Hepatocyte (in vitro differentiated cells): ENCODE measurements around the gene SCP2. TPM values are rescaled to one million over a fixed set of nuclear protein-coding genes. Genes with fewer than 3 reads are reported as not detected.

ENCODE experiments used
- DNase-seq: peaks from one replicate; pipeline ENCODE4 v3.0.0-alpha.2; 2016; ENCODE audit warnings: low spot score
- H2AFZ ChIP-seq: fragments of 200-600 bp; sonication (generic); 2 replicates; pipeline ENCODE4 v1.6.0; 2016; ENCODE audit warnings: antibody characterized with exemption, mild to moderate bottlenecking
- H3K27ac ChIP-seq: fragments of 200-600 bp; sonication (generic); 2 replicates; pipeline ENCODE4 v1.5.1; 2016; ENCODE audit warnings: mild to moderate bottlenecking
- H3K27me3 ChIP-seq: fragments of 200-600 bp; sonication (generic); 2 replicates; pipeline ENCODE4 v1.6.1; 2016
- H3K36me3 ChIP-seq: fragments of 200-600 bp; sonication (generic); replicated peaks from 2 replicates; pipeline ENCODE4 v1.5.1; 2016; ENCODE audit warnings: low read depth; ENCODE audit not compliant: insufficient read depth
- H3K4me1 ChIP-seq: fragments of 200-600 bp; sonication (generic); 2 replicates; pipeline ENCODE4 v1.5.1; 2016; ENCODE audit warnings: mild to moderate bottlenecking, moderate library complexity; ENCODE audit not compliant: insufficient read depth
- H3K4me2 ChIP-seq: fragments of 200-600 bp; sonication (generic); 2 replicates; pipeline ENCODE4 v1.6.0; 2016
- H3K4me3 ChIP-seq: fragments of 200-600 bp; sonication (generic); 2 replicates; pipeline ENCODE4 v1.5.1; 2016; ENCODE audit warnings: mild to moderate bottlenecking
- H3K79me2 ChIP-seq: fragments of 200-600 bp; sonication (generic); 2 replicates; pipeline ENCODE4 v1.6.0; 2017; ENCODE audit warnings: mild to moderate bottlenecking
- H3K9me2 ChIP-seq: fragments of 200-600 bp; sonication (generic); replicated peaks from 2 replicates; pipeline ENCODE4 v1.6.0; 2017; ENCODE audit warnings: mild to moderate bottlenecking; ENCODE audit not compliant: insufficient read depth
- H3K9me3 ChIP-seq: fragments of 200-600 bp; sonication (generic); 2 replicates; pipeline ENCODE4 v1.5.1; 2016; ENCODE audit warnings: low read depth, mild to moderate bottlenecking
- H4K20me1 ChIP-seq: fragments of 200-600 bp; sonication (generic); 2 replicates; pipeline ENCODE4 v1.6.0; 2016; ENCODE audit warnings: mild to moderate bottlenecking; ENCODE audit not compliant: insufficient read depth, poor library complexity, severe bottlenecking
- CTCF ChIP-seq: fragments of 200-600 bp; sonication (generic); IDR thresholded peaks from 2 replicates; pipeline ENCODE4 v1.5.1; 2016; ENCODE audit warnings: antibody characterized with exemption, mild to moderate bottlenecking; ENCODE audit not compliant: poor library complexity
- EZH2 ChIP-seq: fragments of 200-600 bp; sonication (generic); IDR thresholded peaks from 2 replicates; pipeline ENCODE4 v1.6.1; 2016; ENCODE audit warnings: antibody characterized with exemption, mild to moderate bottlenecking, borderline replicate concordance
- EZH2phosphoT487 ChIP-seq: fragments of 200-600 bp; sonication (generic); IDR thresholded peaks from one replicate; pipeline ENCODE4 v1.6.1; 2018; ENCODE audit warnings: antibody characterized with exemption, mild to moderate bottlenecking, low read depth, moderate library complexity; ENCODE audit not compliant: unreplicated experiment, severe bottlenecking
- WGBS: methylation state at CpG from one replicate; pipeline ENCODE4 v1.1.6; 2016; ENCODE audit warnings: low lambda C conversion rate; ENCODE audit errors: missing lambda C conversion rate; 5-methylcytosine and 5-hydroxymethylcytosine counted together
- polyA plus RNA-seq: library from polyadenylated mRNA; unstranded; fragments of >200 nt; fragmentation: Nextera tagmentation; extraction: Ambion mirVana; gene quantifications from 2 replicates; pipeline ENCODE4 v1.2.1, GENCODE V29; 2016
- total RNA-seq: library from RNA; depleted of rRNA; stranded (reverse); fragments of >200 nt; gene quantifications from 2 replicates; pipeline ENCODE4 v1.2.3, GENCODE V29; 2014

Gene SCP2
- total and polyA plus RNA-seq, 2 experiments from 2014 or later: 201 to 310 TPM

- H3K79me2 ChIP-seq: no peaks in the 10 kb centered on the region
- no peak for DNase-seq
- no peak for TF ChIP-seq EZH2
- no peak for TF ChIP-seq CTCF
- TF ChIP-seq EZH2phosphoT487: no peak
- no peaks in the 10 kb centered on the region for H3K9me3 ChIP-seq
- 94% methylated on average over 8 of the region's 8 CpGs for WGBS
- H3K4me3 ChIP-seq: no peak overlapping the region
- H3K36me3 ChIP-seq: no peaks in the 10 kb centered on the region
- no peak overlapping the region for H3K27ac ChIP-seq
- H3K9me2 ChIP-seq: no peaks in the 10 kb centered on the region
- no peak overlapping the region for H3K4me2 ChIP-seq
- no peaks in the 10 kb centered on the region for H3K27me3 ChIP-seq
- H3K4me1 ChIP-seq: peaks cover 10% of the 10 kb centered on the region
- no peak overlapping the region for H2AFZ ChIP-seq
- no peaks in the 10 kb centered on the region for H4K20me1 ChIP-seq
Measured at GRCh38 chr1:53085405-53085804, 158.3 kb downstream of the SCP2 start.

GRCh38 chr1:53086491-53087070 is 159.5 kb downstream of the SCP2 start:
- no peak overlapping the region for H3K27ac ChIP-seq

GRCh38 chr1:53087332-53088285 is 160.5 kb downstream of the SCP2 start:
- 80% methylated on average over 27 of the region's 27 CpGs for WGBS

More at GRCh38 chr1:53086491-53087070, 159.5 kb downstream of the SCP2 start:
- Histone ChIP-seq H3K9me2 (no peaks in the 10 kb centered on the region), H2AFZ (no peak overlapping the region), H3K4me2 (no peak overlapping the region), H3K4me3 (no peak overlapping the region), H3K27me3 (no peaks in the 10 kb centered on the region), H3K9me3 (no peaks in the 10 kb centered on the region), H3K79me2 (no peaks in the 10 kb centered on the region), H3K36me3 (no peaks in the 10 kb centered on the region), H4K20me1 (no peaks in the 10 kb centered on the region), H3K4me1 (peaks cover 10% of the 10 kb centered on the region)
- DNase-seq: no peak
- WGBS: 80% methylated on average over 4 of the region's 4 CpGs
- TF ChIP-seq EZH2 (no peak), EZH2phosphoT487 (no peak), CTCF (no peak)

More at GRCh38 chr1:53087332-53088285, 160.5 kb downstream of the SCP2 start:
- Histone ChIP-seq H3K4me1 (peaks cover 10% of the 10 kb centered on the region), H3K27ac (no peak overlapping the region), H3K4me3 (no peak overlapping the region), H3K36me3 (no peaks in the 10 kb centered on the region), H4K20me1 (no peaks in the 10 kb centered on the region), H3K9me2 (no peaks in the 10 kb centered on the region), H3K27me3 (no peaks in the 10 kb centered on the region), H3K9me3 (no peaks in the 10 kb centered on the region), H3K4me2 (no peak overlapping the region), H3K79me2 (no peaks in the 10 kb centered on the region), H2AFZ (no peak overlapping the region)
- TF ChIP-seq EZH2phosphoT487: no peak
- TF ChIP-seq CTCF: no peak
- TF ChIP-seq EZH2: no peak
- DNase-seq: no peak
